Activated naive CD8-positive, alpha-beta T cell treated with anti-CD3 and anti-CD28 coated beads for 36 hours (primary cell): Measurements from ENCODE around the gene RAMACL. TPM values are rescaled to one million over a fixed set of nuclear protein-coding genes. Genes with fewer than 3 reads are reported as not detected.
A peak's percentile ranks its signal among the peaks of the same experiment; 100 is the strongest.
"Not testable (repeated sequence)": the region's sequence is repeated elsewhere in the genome, so short reads cannot be mapped to it uniquely, and the experiment has no call there.

ENCODE experiments used
- DNase-seq: peaks from one replicate; pipeline ENCODE4 v3.0.0; 2021
- H3K27ac Mint-ChIP-seq: one replicate; pipeline ENCODE4 v1.8.0; 2022; ENCODE audit warnings: mild to moderate bottlenecking, moderate library complexity, mixed read lengths
- H3K27me3 Mint-ChIP-seq: one replicate; pipeline ENCODE4 v1.8.0; 2022; ENCODE audit warnings: mild to moderate bottlenecking, mixed read lengths
- H3K36me3 Mint-ChIP-seq: one replicate; pipeline ENCODE4 v1.8.0; 2021; ENCODE audit warnings: mild to moderate bottlenecking, mixed read lengths
- H3K4me1 Mint-ChIP-seq: one replicate; pipeline ENCODE4 v1.8.0; 2021; ENCODE audit warnings: mixed read lengths
- H3K4me3 Mint-ChIP-seq: one replicate; pipeline ENCODE4 v1.8.0; 2022; ENCODE audit warnings: mild to moderate bottlenecking, moderate library complexity, mixed read lengths
- H3K9me3 Mint-ChIP-seq: one replicate; pipeline ENCODE4 v1.8.0; 2022; ENCODE audit warnings: mixed read lengths
- total RNA-seq, 2 experiments: library from RNA; stranded (reverse); gene quantifications; one replicate each; pipeline ENCODE4 v1.2.3, GENCODE V29; 2021

RAMACL gene
- total RNA-seq: under 1 TPM; 0.21 to 0.22 TPM

- peak; percentile 31 for DNase-seq
- Mint-ChIP-seq H3K4me1 (peaks cover 22% of the 10 kb centered on the region), H3K36me3 (no peaks in the 10 kb centered on the region), H3K9me3 (no peaks in the 10 kb centered on the region), H3K27me3 (no peaks in the 10 kb centered on the region), H3K27ac (no peak within 1 kb of the TSS), H3K4me3 (no peak within 1 kb of the TSS)
Measured at GRCh38 chr6:166586424-166587156, at the start of gene RAMACL. Gene RAMACL (minus strand): TSS chr6:166586678. CDS start chr6:166586477, 201 bp downstream.

GRCh38 chr6:166635013-166635970, 48.8 kb upstream of the RAMACL start:
- Mint-ChIP-seq H3K4me1 (peaks cover 8% of the 10 kb centered on the region), H3K27me3 (peaks cover 56% of the 10 kb centered on the region), H3K36me3 (no peaks in the 10 kb centered on the region), H3K4me3 (no peak overlapping the region), H3K27ac (no peak overlapping the region), H3K9me3 (no peaks in the 10 kb centered on the region)
- no peak for DNase-seq

GRCh38 chr6:166634581-166634980, 48.1 kb upstream of the RAMACL start:
- not testable (repeated sequence) for H3K27ac Mint-ChIP-seq, DNase-seq, H3K9me3 Mint-ChIP-seq, H3K36me3 Mint-ChIP-seq, H3K4me3 Mint-ChIP-seq, H3K4me1 Mint-ChIP-seq
- H3K27me3 Mint-ChIP-seq: peaks cover 54% of the 10 kb centered on the region

- peaks cover 54% of the 10 kb centered on the region for H3K27me3 Mint-ChIP-seq
- no peaks in the 10 kb centered on the region for H3K4me1 Mint-ChIP-seq
- H3K9me3 Mint-ChIP-seq: no peaks in the 10 kb centered on the region
- H3K4me3 Mint-ChIP-seq: no peak overlapping the region
- no peak overlapping the region for H3K27ac Mint-ChIP-seq
- H3K36me3 Mint-ChIP-seq: no peaks in the 10 kb centered on the region
- DNase-seq: no peak
Measured at GRCh38 chr6:166633732-166634535, 47.5 kb upstream of the RAMACL start.

GRCh38 chr6:166632731-166633130, 46.3 kb upstream of the RAMACL start:
- Mint-ChIP-seq H3K27ac (no peak overlapping the region), H3K9me3 (no peaks in the 10 kb centered on the region), H3K36me3 (no peaks in the 10 kb centered on the region), H3K4me1 (peaks cover 7% of the 10 kb centered on the region), H3K4me3 (no peak overlapping the region), H3K27me3 (peaks cover 57% of the 10 kb centered on the region)
- no peak for DNase-seq

- no peaks in the 10 kb centered on the region for H3K36me3 Mint-ChIP-seq
- H3K27me3 Mint-ChIP-seq: peaks cover 46% of the 10 kb centered on the region
- no peak for DNase-seq
- H3K4me1 Mint-ChIP-seq: peaks cover 16% of the 10 kb centered on the region
- H3K4me3 Mint-ChIP-seq: no peak overlapping the region
- no peaks in the 10 kb centered on the region for H3K9me3 Mint-ChIP-seq
- no peak overlapping the region for H3K27ac Mint-ChIP-seq
Measured at GRCh38 chr6:166630462-166630861, 44.0 kb upstream of the RAMACL start.

- Mint-ChIP-seq H3K36me3 (no peaks in the 10 kb centered on the region), H3K4me3 (no peak overlapping the region), H3K9me3 (no peaks in the 10 kb centered on the region), H3K4me1 (peaks cover 19% of the 10 kb centered on the region), H3K27ac (no peak overlapping the region), H3K27me3 (peaks cover 50% of the 10 kb centered on the region)
- DNase-seq: no peak
Measured at GRCh38 chr6:166629628-166630027, 43.1 kb upstream of the RAMACL start.

GRCh38 chr6:166627875-166628801, 41.7 kb upstream of the RAMACL start:
- peak overlapping the region; percentile 68 for H3K27ac Mint-ChIP-seq
- DNase-seq: peak; percentile 61
- no peaks in the 10 kb centered on the region for H3K36me3 Mint-ChIP-seq
- peaks cover 19% of the 10 kb centered on the region for H3K4me1 Mint-ChIP-seq
- peaks cover 58% of the 10 kb centered on the region for H3K27me3 Mint-ChIP-seq
- peak overlapping the region; percentile 75 for H3K4me3 Mint-ChIP-seq
- H3K9me3 Mint-ChIP-seq: no peaks in the 10 kb centered on the region

- no peaks in the 10 kb centered on the region for H3K9me3 Mint-ChIP-seq
- H3K4me3 Mint-ChIP-seq: peak within 1 kb of the TSS; percentile 75
- peak; percentile 100 for DNase-seq
- H3K36me3 Mint-ChIP-seq: no peaks in the 10 kb centered on the region
- peak within 1 kb of the TSS; percentile 68 for H3K27ac Mint-ChIP-seq
- H3K4me1 Mint-ChIP-seq: peaks cover 19% of the 10 kb centered on the region
- H3K27me3 Mint-ChIP-seq: peaks cover 59% of the 10 kb centered on the region
Measured at GRCh38 chr6:166627033-166627874, 40.8 kb upstream of the RAMACL start, which contains the start of gene RPS6KA2. Gene RPS6KA2 (minus strand): TSS chr6:166627251. CDS start chr6:166627019, 232 bp downstream.

GRCh38 chr6:166626177-166627032, 39.9 kb upstream of the RAMACL start:
- peaks cover 63% of the 10 kb centered on the region for H3K27me3 Mint-ChIP-seq
- peak overlapping the region; percentile 75 for H3K4me3 Mint-ChIP-seq
- H3K9me3 Mint-ChIP-seq: no peaks in the 10 kb centered on the region
- H3K27ac Mint-ChIP-seq: no peak overlapping the region
- no peaks in the 10 kb centered on the region for H3K36me3 Mint-ChIP-seq
- DNase-seq: peak; percentile 18
- H3K4me1 Mint-ChIP-seq: peaks cover 21% of the 10 kb centered on the region

- DNase-seq: no peak
- Mint-ChIP-seq H3K36me3 (no peaks in the 10 kb centered on the region), H3K9me3 (no peaks in the 10 kb centered on the region), H3K27me3 (peaks cover 57% of the 10 kb centered on the region), H3K4me3 (peak overlapping the region; percentile 75), H3K4me1 (peaks cover 21% of the 10 kb centered on the region), H3K27ac (no peak overlapping the region)
Measured at GRCh38 chr6:166625356-166625755, 38.9 kb upstream of the RAMACL start.

- Mint-ChIP-seq H3K27ac (no peak overlapping the region), H3K27me3 (peaks cover 49% of the 10 kb centered on the region), H3K4me3 (no peak overlapping the region), H3K36me3 (no peaks in the 10 kb centered on the region), H3K9me3 (no peaks in the 10 kb centered on the region), H3K4me1 (peaks cover 21% of the 10 kb centered on the region)
- DNase-seq: no peak
Measured at GRCh38 chr6:166624275-166624674, 37.8 kb upstream of the RAMACL start.
